Suppressor macrophage treated with lipopolysaccharide for 4 hours (primary cell): ENCODE data around the gene MVB12B.

Source experiments
- DNase-seq: peaks from one replicate; pipeline ENCODE4 v3.0.0-alpha.2; 2020

MVB12B gene

GRCh38 chr9:126331964-126332748 is 5.5 kb downstream of the MVB12B start:
- no peak for DNase-seq

- no peak for DNase-seq
Measured at GRCh38 chr9:126334721-126335621, 8.3 kb downstream of the MVB12B start.

GRCh38 chr9:126335837-126336735 is 9.5 kb downstream of the MVB12B start:
- DNase-seq: no peak

GRCh38 chr9:126336736-126337325 is 10.2 kb downstream of the MVB12B start:
- DNase-seq: peak; percentile 45

- DNase-seq: no peak
Measured at GRCh38 chr9:126337729-126338372, 11.2 kb downstream of the MVB12B start.

GRCh38 chr9:126338945-126339344 is 12.3 kb downstream of the MVB12B start:
- DNase-seq: no peak

GRCh38 chr9:126341426-126341825 is 14.8 kb downstream of the MVB12B start:
- no peak for DNase-seq

- DNase-seq: no peak
Measured at GRCh38 chr9:126341902-126342301, 15.3 kb downstream of the MVB12B start.

GRCh38 chr9:126342621-126343031 is 16.0 kb downstream of the MVB12B start:
- no peak for DNase-seq

GRCh38 chr9:126343271-126343700 is 16.7 kb downstream of the MVB12B start:
- no peak for DNase-seq

- no peak for DNase-seq
Measured at GRCh38 chr9:126346031-126346430, 19.4 kb downstream of the MVB12B start.

- DNase-seq: peak; percentile 56
Measured at GRCh38 chr9:126347093-126347492, 20.5 kb downstream of the MVB12B start.

GRCh38 chr9:126347911-126348760 is 21.5 kb downstream of the MVB12B start:
- DNase-seq: peak; percentile 78

GRCh38 chr9:126348911-126349550 is 22.4 kb downstream of the MVB12B start:
- DNase-seq: no peak

- no peak for DNase-seq
Measured at GRCh38 chr9:126354887-126355770, 28.5 kb downstream of the MVB12B start.

GRCh38 chr9:126357074-126357473 is 30.4 kb downstream of the MVB12B start:
- DNase-seq: no peak

GRCh38 chr9:126360073-126360472 is 33.4 kb downstream of the MVB12B start:
- no peak for DNase-seq

GRCh38 chr9:126361810-126362238 is 35.2 kb downstream of the MVB12B start:
- DNase-seq: no peak

- no peak for DNase-seq
Measured at GRCh38 chr9:126363250-126363649, 36.6 kb downstream of the MVB12B start.
